Measurements from ENCODE around the gene GUCA1A.

Gene GUCA1A

GRCh38 chr6:42222448-42222847, 49.3 kb downstream of the GUCA1A start:
- TF ChIP-seq, protein P1, sequence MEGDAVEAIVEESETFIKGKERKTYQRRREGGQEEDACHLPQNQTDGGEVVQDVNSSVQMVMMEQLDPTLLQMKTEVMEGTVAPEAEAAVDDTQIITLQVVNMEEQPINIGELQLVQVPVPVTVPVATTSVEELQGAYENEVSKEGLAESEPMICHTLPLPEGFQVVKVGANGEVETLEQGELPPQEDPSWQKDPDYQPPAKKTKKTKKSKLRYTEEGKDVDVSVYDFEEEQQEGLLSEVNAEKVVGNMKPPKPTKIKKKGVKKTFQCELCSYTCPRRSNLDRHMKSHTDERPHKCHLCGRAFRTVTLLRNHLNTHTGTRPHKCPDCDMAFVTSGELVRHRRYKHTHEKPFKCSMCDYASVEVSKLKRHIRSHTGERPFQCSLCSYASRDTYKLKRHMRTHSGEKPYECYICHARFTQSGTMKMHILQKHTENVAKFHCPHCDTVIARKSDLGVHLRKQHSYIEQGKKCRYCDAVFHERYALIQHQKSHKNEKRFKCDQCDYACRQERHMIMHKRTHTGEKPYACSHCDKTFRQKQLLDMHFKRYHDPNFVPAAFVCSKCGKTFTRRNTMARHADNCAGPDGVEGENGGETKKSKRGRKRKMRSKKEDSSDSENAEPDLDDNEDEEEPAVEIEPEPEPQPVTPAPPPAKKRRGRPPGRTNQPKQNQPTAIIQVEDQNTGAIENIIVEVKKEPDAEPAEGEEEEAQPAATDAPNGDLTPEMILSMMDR (IDR thresholded peaks at IDR 0.05; ENCODE audit: low read depth, low read length): no peak
- H3K4me3 ChIP-seq (ENCODE audit: low read depth, low read length): no peak overlapping the region

DNA sequence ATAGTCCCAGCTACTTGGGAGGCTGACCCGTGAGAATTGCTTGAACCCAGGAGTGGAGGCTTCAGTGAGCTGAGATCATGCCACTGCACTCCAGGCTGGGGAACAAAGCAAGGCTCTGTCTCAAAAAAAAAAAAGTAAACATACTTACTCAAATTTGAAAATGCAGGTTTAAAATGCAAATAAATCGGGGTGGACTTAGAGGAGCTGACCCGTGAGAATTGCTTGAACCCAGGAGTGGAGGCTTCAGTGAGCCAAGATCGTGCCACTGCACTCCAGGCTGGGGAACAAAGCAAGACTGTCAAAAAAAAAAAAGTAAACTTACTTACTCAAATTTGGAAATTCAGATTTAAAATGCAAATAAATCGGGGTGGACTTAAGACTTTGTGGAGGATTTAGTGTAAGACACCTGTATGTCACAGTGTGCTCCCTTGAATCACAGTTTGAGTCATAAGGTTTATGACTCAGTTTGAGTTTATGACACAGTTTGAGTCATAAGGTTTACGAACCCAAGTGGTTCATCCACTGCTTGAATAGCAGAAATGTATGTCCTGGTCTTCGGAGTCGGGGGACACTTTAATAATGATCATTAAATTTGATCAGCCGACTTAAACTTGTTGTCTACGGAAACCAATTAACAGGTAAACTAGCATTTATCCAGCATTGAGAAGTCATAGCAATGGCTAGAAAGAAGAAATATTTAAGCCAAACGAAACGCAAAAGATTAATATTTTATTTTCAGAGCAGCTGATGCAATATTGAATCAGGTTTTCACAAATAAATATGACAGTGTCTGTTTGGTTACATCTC, 51.3 kb downstream of the GUCA1A start:
- peak overlapping the region; percentile 30; the same call in 1 of the 2 replicates for H3K4me3 ChIP-seq (ENCODE audit: low read depth, low read length)
- TF ChIP-seq, protein P1 (IDR thresholded peaks at IDR 0.05; ENCODE audit: low read depth, low read length): no peak

GRCh38 chr6:42225029-42225339, 51.8 kb downstream of the GUCA1A start:
- H3K4me3 ChIP-seq (ENCODE audit: low read depth, low read length): peak overlapping the region; percentile 30; the same call in 1 of the 2 replicates
- TF ChIP-seq, protein P1 (IDR thresholded peaks at IDR 0.05; ENCODE audit: low read depth, low read length): no peak

- TF ChIP-seq, protein P1 (IDR thresholded peaks at IDR 0.05; ENCODE audit: low read depth, low read length): no peak
- no peak overlapping the region for H3K4me3 ChIP-seq (ENCODE audit: low read depth, low read length)
Measured at GRCh38 chr6:42225419-42225818, 52.3 kb downstream of the GUCA1A start.

- no peak overlapping the region; the same call in 1 of the 2 replicates for H3K4me3 ChIP-seq (ENCODE audit: low read depth, low read length)
Measured at GRCh38 chr6:42226161-42226611, 53.0 kb downstream of the GUCA1A start.

GRCh38 chr6:42226645-42227143, 53.5 kb downstream of the GUCA1A start:
- TF ChIP-seq, protein P1 (IDR thresholded peaks at IDR 0.05; ENCODE audit: low read depth, low read length): no peak

More at GRCh38 chr6:42226161-42226611, 53.0 kb downstream of the GUCA1A start:
- TF ChIP-seq, protein P1 (IDR thresholded peaks at IDR 0.05; ENCODE audit: low read depth, low read length): no peak

DNA sequence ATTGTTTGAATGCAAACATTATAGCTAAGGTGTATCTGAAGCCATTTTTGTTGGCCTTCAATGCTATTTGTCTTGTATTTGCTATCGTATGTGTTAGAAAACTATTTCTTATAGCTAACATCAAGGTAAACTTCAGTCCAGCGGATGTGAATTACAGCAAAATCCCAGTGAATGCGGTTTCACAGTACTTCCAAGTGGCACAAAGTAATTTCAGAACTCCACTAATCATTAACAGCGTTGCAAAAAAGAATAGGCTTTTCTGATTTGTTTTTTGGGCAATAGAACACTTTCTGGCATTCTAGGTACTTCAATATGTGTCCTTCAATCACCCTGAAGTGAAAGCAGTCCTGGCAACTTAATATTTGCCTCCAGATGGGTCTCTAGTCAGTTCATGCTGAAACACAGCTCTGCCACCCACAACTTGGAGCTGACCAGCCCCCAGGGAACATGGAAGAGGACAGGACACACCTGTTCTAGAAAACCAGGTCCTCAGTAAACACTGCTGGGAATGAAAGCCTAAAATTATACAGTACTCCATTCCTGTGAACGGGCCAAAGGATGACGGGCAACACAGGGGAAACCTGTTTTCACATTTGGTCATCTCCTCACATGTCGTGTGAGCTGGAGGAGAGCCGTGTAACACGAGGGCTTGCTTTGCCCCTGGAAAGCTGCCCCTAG, 54.1 kb downstream of the GUCA1A start:
- TF ChIP-seq, protein P1 (IDR thresholded peaks at IDR 0.05; ENCODE audit: low read depth, low read length): no peak
- peak overlapping the region; percentile 22; the same call in 1 of the 2 replicates for H3K4me3 ChIP-seq (ENCODE audit: low read depth, low read length)

More at GRCh38 chr6:42226645-42227143, 53.5 kb downstream of the GUCA1A start:
- H3K4me3 ChIP-seq (ENCODE audit: low read depth, low read length): peak overlapping the region; percentile 22; the same call in 1 of the 2 replicates

All from WI38 (cell line).